GM12878 (cell line): Measurements from ENCODE around the gene HSD11B1. TPM values are rescaled to one million over a fixed set of nuclear protein-coding genes. Genes with fewer than 3 reads are reported as not detected.
A peak's percentile ranks its signal among the peaks of the same experiment; 100 is the strongest.

ENCODE experiments used
- BMI1 ChIP-seq: fragments of 450-650 bp; IDR thresholded peaks from 2 replicates; pipeline ENCODE4 v1.6.1; 2016; ENCODE audit warnings: mild to moderate bottlenecking, moderate library complexity, borderline replicate concordance
- CBFB ChIP-seq: IDR thresholded peaks from 2 replicates; pipeline ENCODE4 v1.6.1; 2016; ENCODE audit warnings: antibody characterized with exemption, low read depth
- CHD1 ChIP-seq: IDR thresholded peaks from 2 replicates; pipeline ENCODE4 v1.6.1; 2012; ENCODE audit warnings: low read depth, low read length, improper control_type of control experiment
- CREB1 ChIP-seq: IDR thresholded peaks from 2 replicates; pipeline ENCODE4 v1.6.1; 2012; ENCODE audit warnings: low read depth, mild to moderate bottlenecking, inconsistent platforms
- CREM ChIP-seq: IDR thresholded peaks from 2 replicates; pipeline ENCODE4 v1.6.1; 2014; ENCODE audit warnings: antibody characterized with exemption, low read depth
- EED ChIP-seq: sonication (generic); IDR thresholded peaks from 2 replicates; pipeline ENCODE4 v1.6.1; 2016; ENCODE audit warnings: antibody characterized with exemption, low read depth
- EZH2 ChIP-seq: IDR thresholded peaks from 2 replicates; pipeline ENCODE4 v1.6.1; 2012; ENCODE audit warnings: low read depth, mild to moderate bottlenecking, control low read depth, inconsistent platforms, low read length, borderline replicate concordance; ENCODE audit not compliant: control insufficient read depth
- HDAC2 ChIP-seq: fragments of 200-600 bp; sonication (generic); IDR thresholded peaks from 2 replicates; pipeline ENCODE4 v1.6.1; 2017
- IKZF1 ChIP-seq: fragments of 450-650 bp; conservative IDR thresholded peaks from 2 replicates; pipeline ENCODE4 v1.6.1; 2017; ENCODE audit warnings: antibody characterized with exemption, mild to moderate bottlenecking
- IRF4 ChIP-seq: IDR thresholded peaks from 2 replicates; pipeline ENCODE4 v1.6.1; 2011; ENCODE audit warnings: low read depth, low read length
- JUNB ChIP-seq: IDR thresholded peaks from 2 replicates; pipeline ENCODE4 v1.6.1; 2016; ENCODE audit warnings: antibody characterized with exemption, mild to moderate bottlenecking
- MTA3 ChIP-seq: IDR thresholded peaks from 2 replicates; pipeline ENCODE4 v1.6.1; 2012; ENCODE audit warnings: low read length, inconsistent platforms, borderline replicate concordance
- NFIC ChIP-seq: IDR thresholded peaks from 2 replicates; pipeline ENCODE4 v1.6.1; 2012; ENCODE audit warnings: low read depth, mild to moderate bottlenecking, inconsistent platforms, low read length, moderate library complexity
- NR2F1 ChIP-seq: fragments of 450-650 bp; conservative IDR thresholded peaks from 2 replicates; pipeline ENCODE4 v1.6.1; 2017; ENCODE audit warnings: mild to moderate bottlenecking
- RELA ChIP-seq: fragments of 450-650 bp; IDR thresholded peaks from 2 replicates; pipeline ENCODE4 v1.8.0; 2014; ENCODE audit warnings: borderline replicate concordance; ENCODE audit not compliant: partially characterized antibody
- RUNX3 ChIP-seq: IDR thresholded peaks from 2 replicates; pipeline ENCODE4 v1.6.1; 2012; ENCODE audit warnings: low read length, inconsistent platforms
- SREBF1 ChIP-seq: IDR thresholded peaks from 2 replicates; pipeline ENCODE4 v1.6.1; 2012; ENCODE audit warnings: mild to moderate bottlenecking, low read length
- TCF3 ChIP-seq: IDR thresholded peaks from 2 replicates; pipeline ENCODE4 v1.6.1; 2012; ENCODE audit warnings: low read depth, mild to moderate bottlenecking, low read length, borderline replicate concordance; ENCODE audit not compliant: insufficient read depth
- TCF7 ChIP-seq: IDR thresholded peaks from 2 replicates; pipeline ENCODE4 v1.6.1; 2014; ENCODE audit warnings: antibody characterized with exemption, borderline replicate concordance
- WRNIP1 ChIP-seq: IDR thresholded peaks from 2 replicates; pipeline ENCODE4 v1.6.1; 2011; ENCODE audit warnings: low read depth, low read length, improper control_type of control experiment, borderline replicate concordance
- ZSCAN29 ChIP-seq: fragments of 450-650 bp; IDR thresholded peaks from 2 replicates; pipeline ENCODE4 v1.6.1; 2017; ENCODE audit warnings: mild to moderate bottlenecking, moderate library complexity
- polyA plus RNA-seq, 11 experiments: library from polyadenylated mRNA; depleted of rRNA in 4 of 11; unstranded in 6 of 11; stranded (reverse) in 5 of 11; fragments of >200 nt; fragmentation: Nextera tagmentation in 4 of 11; fragmentation: Illumina TruSeq in 1 of 11; extraction: Ambion mirVana in 4 of 11; extraction: Trizol in 1 of 11; gene quantifications; 1 replicate in 1 of 11; 2 replicates in 10 of 11; pipeline versions ENCODE4 v1.2.1 to v1.2.3, GENCODE V29; 2011 to 2016; ENCODE audit warnings: inconsistent platforms in 2 of 11, missing spikeins in 2 of 11, low read depth in 1 of 11
- total RNA-seq, 4 experiments: library from RNA; depleted of rRNA in 3 of 4; stranded (reverse); fragments of >200 nt in 3 of 4; fragmentation: Illumina TruSeq in 1 of 4; extraction: Trizol in 1 of 4; gene quantifications; 2 replicates each; pipeline versions ENCODE4 v1.2.1 to v1.2.3, GENCODE V29; 2013 to 2021
- TF ChIP-seq, protein P1 (sequence below): fragments of 450-650 bp; IDR thresholded peaks from 2 replicates; pipeline ENCODE4 v1.6.1; 2016; ENCODE audit warnings: mild to moderate bottlenecking
- TF ChIP-seq, protein P2 (sequence below): fragments of 450-650 bp; IDR thresholded peaks from 2 replicates; pipeline ENCODE4 v1.6.1; 2018; ENCODE audit warnings: borderline replicate concordance, mild to moderate bottlenecking; ENCODE audit not compliant: partially characterized antibody
- TF ChIP-seq, protein P3 (sequence below): IDR thresholded peaks from 2 replicates; pipeline ENCODE4 v1.6.1; 2012; ENCODE audit warnings: low read length, inconsistent platforms
- TF ChIP-seq, protein P4 (sequence below): fragments of 450-650 bp; IDR thresholded peaks from 2 replicates; pipeline ENCODE4 v1.6.1; 2017; ENCODE audit warnings: low read depth, mild to moderate bottlenecking, moderate library complexity

The HSD11B1 gene
- total and polyA plus RNA-seq, 10 of the 15 experiments (the other 5 are each of a cell fraction or from before 2014, with no cell fraction given), result 0.04 to 0.27 (median 0.15) TPM; not detected in 7

DNA sequence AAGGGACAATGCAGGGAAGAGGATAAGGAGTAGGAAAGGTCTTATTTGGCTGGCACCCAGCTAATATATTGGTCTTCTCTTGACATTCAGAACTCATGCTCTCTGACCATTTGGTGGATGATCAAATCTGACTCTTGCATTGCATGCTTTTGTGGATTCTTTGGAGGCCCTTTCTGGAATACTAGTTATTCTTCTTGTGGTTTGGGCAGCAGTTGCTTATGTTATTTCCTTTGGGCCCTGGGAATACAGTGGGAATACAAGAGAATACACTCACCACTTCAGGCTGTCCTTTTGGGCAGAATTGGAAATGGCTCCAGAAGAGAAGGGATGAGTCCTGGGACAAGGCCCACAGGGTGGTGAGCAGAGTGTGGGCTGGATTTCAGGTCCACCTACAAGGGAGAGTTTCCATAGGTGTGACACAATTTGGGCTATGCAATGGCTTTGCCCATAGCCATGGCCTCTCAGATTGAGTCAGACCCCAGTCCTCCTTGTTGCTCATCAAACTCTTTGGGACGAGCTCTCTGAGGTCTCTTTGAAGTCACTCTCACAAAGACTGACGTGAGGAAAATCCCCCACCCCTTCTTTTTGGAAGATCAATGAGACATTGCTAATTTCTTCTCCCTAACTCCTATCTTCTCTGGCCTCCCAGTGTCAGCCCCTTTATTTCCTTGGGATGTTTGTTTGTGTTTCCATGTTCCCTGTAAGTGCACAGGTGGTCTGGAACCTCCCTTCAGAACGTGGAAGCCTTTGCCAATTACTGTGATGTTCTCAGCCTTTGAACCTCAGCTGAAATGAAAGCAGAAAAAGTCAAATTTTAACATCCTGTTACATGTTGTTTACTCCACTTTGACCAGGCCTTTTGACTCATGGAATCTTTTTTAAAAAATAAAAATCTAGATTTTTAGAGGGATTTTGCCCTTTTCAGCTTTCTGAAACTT lies 19.4 kb downstream of the HSD11B1 start (continued):
- TF ChIP-seq, protein P1, sequence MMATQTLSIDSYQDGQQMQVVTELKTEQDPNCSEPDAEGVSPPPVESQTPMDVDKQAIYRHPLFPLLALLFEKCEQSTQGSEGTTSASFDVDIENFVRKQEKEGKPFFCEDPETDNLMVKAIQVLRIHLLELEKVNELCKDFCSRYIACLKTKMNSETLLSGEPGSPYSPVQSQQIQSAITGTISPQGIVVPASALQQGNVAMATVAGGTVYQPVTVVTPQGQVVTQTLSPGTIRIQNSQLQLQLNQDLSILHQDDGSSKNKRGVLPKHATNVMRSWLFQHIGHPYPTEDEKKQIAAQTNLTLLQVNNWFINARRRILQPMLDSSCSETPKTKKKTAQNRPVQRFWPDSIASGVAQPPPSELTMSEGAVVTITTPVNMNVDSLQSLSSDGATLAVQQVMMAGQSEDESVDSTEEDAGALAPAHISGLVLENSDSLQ, result 0 out of 2 replicates have a peak, but pooled peaks have one; percentile 11
- TF ChIP-seq EED, result peak; percentile 87
- peak; percentile 68 for TF ChIP-seq NFIC
- TF ChIP-seq HDAC2, result no peak
- TF ChIP-seq IKZF1, result peak; percentile 87
- peak; percentile 68; the same call in 1 of the 2 replicates for TF ChIP-seq JUNB
- TF ChIP-seq CBFB, result no peak
- TF ChIP-seq BMI1, result no peak
- peak; percentile 64 for TF ChIP-seq CREB1
- peak; percentile 57; the same call in 1 of the 2 replicates for TF ChIP-seq CREM
- TF ChIP-seq CHD1, result no peak
- TF ChIP-seq EZH2, result no peak
- peak; percentile 67; the same call in 1 of the 2 replicates for TF ChIP-seq IRF4
- no peak for TF ChIP-seq ZSCAN29
- peak; percentile 80; the same call in 1 of the 2 replicates for TF ChIP-seq TCF7
- TF ChIP-seq WRNIP1, result no peak
- TF ChIP-seq SREBF1, result no peak
- 0 out of 2 replicates have a peak, but pooled peaks have one; percentile 28 for TF ChIP-seq NR2F1
- 0 out of 2 replicates have a peak, but pooled peaks have one; percentile 36 for TF ChIP-seq TCF3
- TF ChIP-seq, protein P2, sequence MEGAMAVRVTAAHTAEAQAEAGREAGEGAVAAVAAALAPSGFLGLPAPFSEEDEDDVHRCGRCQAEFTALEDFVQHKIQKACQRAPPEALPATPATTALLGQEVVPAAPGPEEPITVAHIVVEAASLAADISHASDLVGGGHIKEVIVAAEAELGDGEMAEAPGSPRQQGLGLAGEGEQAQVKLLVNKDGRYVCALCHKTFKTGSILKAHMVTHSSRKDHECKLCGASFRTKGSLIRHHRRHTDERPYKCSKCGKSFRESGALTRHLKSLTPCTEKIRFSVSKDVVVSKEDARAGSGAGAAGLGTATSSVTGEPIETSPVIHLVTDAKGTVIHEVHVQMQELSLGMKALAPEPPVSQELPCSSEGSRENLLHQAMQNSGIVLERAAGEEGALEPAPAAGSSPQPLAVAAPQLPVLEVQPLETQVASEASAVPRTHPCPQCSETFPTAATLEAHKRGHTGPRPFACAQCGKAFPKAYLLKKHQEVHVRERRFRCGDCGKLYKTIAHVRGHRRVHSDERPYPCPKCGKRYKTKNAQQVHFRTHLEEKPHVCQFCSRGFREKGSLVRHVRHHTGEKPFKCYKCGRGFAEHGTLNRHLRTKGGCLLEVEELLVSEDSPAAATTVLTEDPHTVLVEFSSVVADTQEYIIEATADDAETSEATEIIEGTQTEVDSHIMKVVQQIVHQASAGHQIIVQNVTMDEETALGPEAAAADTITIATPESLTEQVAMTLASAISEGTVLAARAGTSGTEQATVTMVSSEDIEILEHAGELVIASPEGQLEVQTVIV, result no peak
- peak; percentile 72 for TF ChIP-seq RUNX3
- 0 out of 2 replicates have a peak, but pooled peaks have one; percentile 61 for TF ChIP-seq MTA3
- TF ChIP-seq, protein P3, sequence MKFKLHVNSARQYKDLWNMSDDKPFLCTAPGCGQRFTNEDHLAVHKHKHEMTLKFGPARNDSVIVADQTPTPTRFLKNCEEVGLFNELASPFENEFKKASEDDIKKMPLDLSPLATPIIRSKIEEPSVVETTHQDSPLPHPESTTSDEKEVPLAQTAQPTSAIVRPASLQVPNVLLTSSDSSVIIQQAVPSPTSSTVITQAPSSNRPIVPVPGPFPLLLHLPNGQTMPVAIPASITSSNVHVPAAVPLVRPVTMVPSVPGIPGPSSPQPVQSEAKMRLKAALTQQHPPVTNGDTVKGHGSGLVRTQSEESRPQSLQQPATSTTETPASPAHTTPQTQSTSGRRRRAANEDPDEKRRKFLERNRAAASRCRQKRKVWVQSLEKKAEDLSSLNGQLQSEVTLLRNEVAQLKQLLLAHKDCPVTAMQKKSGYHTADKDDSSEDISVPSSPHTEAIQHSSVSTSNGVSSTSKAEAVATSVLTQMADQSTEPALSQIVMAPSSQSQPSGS, result peak; percentile 47; the same call in 1 of the 2 replicates
- peak; percentile 33 for TF ChIP-seq RELA
- TF ChIP-seq, protein P4, sequence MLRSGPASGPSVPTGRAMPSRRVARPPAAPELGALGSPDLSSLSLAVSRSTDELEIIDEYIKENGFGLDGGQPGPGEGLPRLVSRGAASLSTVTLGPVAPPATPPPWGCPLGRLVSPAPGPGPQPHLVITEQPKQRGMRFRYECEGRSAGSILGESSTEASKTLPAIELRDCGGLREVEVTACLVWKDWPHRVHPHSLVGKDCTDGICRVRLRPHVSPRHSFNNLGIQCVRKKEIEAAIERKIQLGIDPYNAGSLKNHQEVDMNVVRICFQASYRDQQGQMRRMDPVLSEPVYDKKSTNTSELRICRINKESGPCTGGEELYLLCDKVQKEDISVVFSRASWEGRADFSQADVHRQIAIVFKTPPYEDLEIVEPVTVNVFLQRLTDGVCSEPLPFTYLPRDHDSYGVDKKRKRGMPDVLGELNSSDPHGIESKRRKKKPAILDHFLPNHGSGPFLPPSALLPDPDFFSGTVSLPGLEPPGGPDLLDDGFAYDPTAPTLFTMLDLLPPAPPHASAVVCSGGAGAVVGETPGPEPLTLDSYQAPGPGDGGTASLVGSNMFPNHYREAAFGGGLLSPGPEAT, result peak; percentile 35; the same call in 1 of the 2 replicates
